GM12878 (cell line): ENCODE data around the gene RPS6KA5. TPM values are rescaled to one million over a fixed set of nuclear protein-coding genes. Genes with fewer than 3 reads are reported as not detected.

Source experiments
- ATAC-seq: fragments of 200-7000 bp; cut with Tn5 transposase; 3 replicates; pipeline ENCODE4 v1.9.1; 2020; ENCODE audit warnings: mild to moderate bottlenecking, moderate library complexity
- BruUV-seq: library from RNA; stranded (reverse); fragments of 400-500 nt; replicated peaks from 2 replicates; lab custom pipeline; 2021; lab: Mats Ljungman, UMichigan
- CTCF ChIA-PET: fragments of 300-600 bp; sonication (Branson Sonifier 250); formaldehyde crosslinking; extraction: SDS; loops from one replicate; lab custom pipeline; 2021; ENCODE audit warnings: inconsistent platforms; lab: Yijun Ruan, JAX
- POLR2A ChIA-PET: fragments of 350-600 bp; formaldehyde crosslinking; extraction: SDS; loops from one replicate; lab custom pipeline; 2021; ENCODE audit warnings: inconsistent platforms; lab: Charles Lee
- RAD21 ChIA-PET: fragments of 300-600 bp; sonication (Branson Sonifier 250); formaldehyde crosslinking; loops from one replicate; lab custom pipeline; 2023; ENCODE audit warnings: antibody characterized with exemption; ENCODE audit not compliant: unreplicated experiment; lab: Charles Lee
- SMC1A ChIA-PET: fragments of 300-600 bp; sonication (Branson Sonifier 250); formaldehyde crosslinking; loops from one replicate; lab custom pipeline; 2023; ENCODE audit not compliant: unreplicated experiment, uncharacterized antibody; lab: Charles Lee
- DNase-seq: peaks from one replicate; pipeline ENCODE4 v3.0.0-alpha.2; 2011; ENCODE audit warnings: low read depth, low spot score
- FAIRE-seq: peaks from 3 replicates; lab custom pipeline; 2011; peaks lifted over from hg19 to GRCh38; lab: Jason Lieb, UNC
- H2AFZ ChIP-seq: 2 replicates; pipeline ENCODE4 v1.6.0; 2011; ENCODE audit warnings: low read depth, low read length, control low read depth; ENCODE audit not compliant: control insufficient read depth
- H3K27ac ChIP-seq: 2 replicates; pipeline ENCODE4 v1.5.1; 2011; ENCODE audit warnings: control low read depth; ENCODE audit not compliant: control insufficient read depth, insufficient read depth
- H3K27me3 ChIP-seq, 2 experiments: replicated peaks in 1 of 2; 2 replicates each; pipeline versions ENCODE4 v1.6.0 to v1.6.1; 2011; ENCODE audit warnings: low read length in 1 of 2; ENCODE audit not compliant: control insufficient read depth in 2 of 2, insufficient read depth in 2 of 2
- H3K36me3 ChIP-seq, 2 experiments: 2 replicates each; pipeline ENCODE4 v1.5.1; 2011; ENCODE audit warnings: low read length in 1 of 2; ENCODE audit not compliant: control insufficient read depth in 2 of 2, insufficient read depth in 2 of 2
- H3K4me1 ChIP-seq: 2 replicates; pipeline ENCODE4 v1.6.1; 2011; ENCODE audit warnings: mild to moderate bottlenecking, low read length, moderate library complexity, mixed read lengths; ENCODE audit not compliant: control insufficient read depth, insufficient read depth
- H3K4me2 ChIP-seq: 2 replicates; pipeline ENCODE4 v1.6.0; 2011; ENCODE audit warnings: control low read depth; ENCODE audit not compliant: control insufficient read depth, insufficient read depth
- H3K4me3 ChIP-seq: fragments of 200-600 bp; sonication (generic); 2 replicates; pipeline ENCODE4 v1.5.1; 2016
- H3K79me2 ChIP-seq: 2 replicates; pipeline ENCODE4 v1.6.0; 2011; ENCODE audit warnings: low read length; ENCODE audit not compliant: control insufficient read depth, insufficient read depth
- H3K9ac ChIP-seq: 2 replicates; pipeline ENCODE4 v1.8.0; 2011; ENCODE audit warnings: low read length, control low read depth, mixed read lengths; ENCODE audit not compliant: control insufficient read depth, insufficient read depth
- H3K9me3 ChIP-seq: replicated peaks from 3 replicates; pipeline ENCODE4 v1.5.1; 2011; ENCODE audit warnings: mild to moderate bottlenecking, low read length; ENCODE audit not compliant: control insufficient read depth, insufficient read depth
- H4K20me1 ChIP-seq: 2 replicates; pipeline ENCODE4 v1.6.0; 2011; ENCODE audit not compliant: control insufficient read depth, insufficient read depth
- ASH2L ChIP-seq: fragments of 300-600, 200-600 bp; sonication (generic); IDR thresholded peaks from 2 replicates; pipeline ENCODE4 v1.6.1; 2017; ENCODE audit warnings: low read depth, mild to moderate bottlenecking, borderline replicate concordance
- BACH1 ChIP-seq: fragments of 450-650 bp; IDR thresholded peaks from 2 replicates; pipeline ENCODE4 v1.6.1; 2017; ENCODE audit warnings: mild to moderate bottlenecking, borderline replicate concordance
- HCFC1 ChIP-seq: fragments of 150-350 bp; IDR thresholded peaks from 2 replicates; pipeline ENCODE4 v1.6.1; 2014; ENCODE audit warnings: low read length
- NR2C2 ChIP-seq: IDR thresholded peaks from 2 replicates; pipeline ENCODE4 v1.6.1; 2011; ENCODE audit warnings: borderline replicate concordance, low read depth; ENCODE audit not compliant: control insufficient read depth, insufficient read length
- RCOR1 ChIP-seq: conservative IDR thresholded peaks from 2 replicates; pipeline ENCODE4 v1.6.1; 2012; ENCODE audit warnings: low read depth, low read length, improper control_type of control experiment
- SREBF1 ChIP-seq: IDR thresholded peaks from 2 replicates; pipeline ENCODE4 v1.6.1; 2012; ENCODE audit warnings: mild to moderate bottlenecking, low read length
- STAT3 ChIP-seq: IDR thresholded peaks from 2 replicates; pipeline ENCODE4 v1.6.1; 2011; ENCODE audit warnings: low read depth, low read length, improper control_type of control experiment
- WGBS: methylation state at CpG from one replicate; pipeline ENCODE4 v1.1.6; 2016; ENCODE audit warnings: low lambda C conversion rate; ENCODE audit not compliant: insufficient replicate concordance, insufficient coverage; ENCODE audit errors: missing lambda C conversion rate; 5-methylcytosine and 5-hydroxymethylcytosine counted together
- in situ Hi-C: fragments of 300-500 bp; cut with MboI; formaldehyde crosslinking; loops from 9 replicates; pipeline ENCODE4 v1.14.3; 2018; ENCODE audit warnings: mixed read lengths
- intact Hi-C: fragments of 100-400 bp; cut with micrococcal nuclease; formaldehyde crosslinking; loops from one replicate; pipeline ENCODE4 v1.14.2; 2022; ENCODE audit not compliant: unreplicated experiment
- polyA plus RNA-seq, 11 experiments: library from polyadenylated mRNA; depleted of rRNA in 4 of 11; unstranded in 6 of 11; stranded (reverse) in 5 of 11; fragments of >200 nt; fragmentation: Nextera tagmentation in 4 of 11; fragmentation: Illumina TruSeq in 1 of 11; extraction: Ambion mirVana in 4 of 11; extraction: Trizol in 1 of 11; gene quantifications; 1 replicate in 1 of 11; 2 replicates in 10 of 11; pipeline versions ENCODE4 v1.2.1 to v1.2.3, GENCODE V29; 2011 to 2016; ENCODE audit warnings: inconsistent platforms in 2 of 11, missing spikeins in 2 of 11, low read depth in 1 of 11
- total RNA-seq, 4 experiments: library from RNA; depleted of rRNA in 3 of 4; stranded (reverse); fragments of >200 nt in 3 of 4; fragmentation: Illumina TruSeq in 1 of 4; extraction: Trizol in 1 of 4; gene quantifications; 2 replicates each; pipeline versions ENCODE4 v1.2.1 to v1.2.3, GENCODE V29; 2013 to 2021
- TF ChIP-seq, protein P1 (sequence below): fragments of 450-650 bp; IDR thresholded peaks from 2 replicates; pipeline ENCODE4 v1.6.1; 2017; ENCODE audit warnings: antibody characterized with exemption, mild to moderate bottlenecking, moderate library complexity
- TF ChIP-seq, protein P2 (sequence below): fragments of 450-650 bp; formaldehyde crosslinking; IDR thresholded peaks from 2 replicates; pipeline ENCODE4 v1.5.0; 2022; ENCODE audit warnings: mild to moderate bottlenecking, missing genetic modification characterization

RPS6KA5 gene
- total and polyA plus RNA-seq, 10 of the 15 experiments (the other 5 are each of a cell fraction or from before 2014, with no cell fraction given) = 1.4 to 7.0 (median 3.7) TPM

DNA sequence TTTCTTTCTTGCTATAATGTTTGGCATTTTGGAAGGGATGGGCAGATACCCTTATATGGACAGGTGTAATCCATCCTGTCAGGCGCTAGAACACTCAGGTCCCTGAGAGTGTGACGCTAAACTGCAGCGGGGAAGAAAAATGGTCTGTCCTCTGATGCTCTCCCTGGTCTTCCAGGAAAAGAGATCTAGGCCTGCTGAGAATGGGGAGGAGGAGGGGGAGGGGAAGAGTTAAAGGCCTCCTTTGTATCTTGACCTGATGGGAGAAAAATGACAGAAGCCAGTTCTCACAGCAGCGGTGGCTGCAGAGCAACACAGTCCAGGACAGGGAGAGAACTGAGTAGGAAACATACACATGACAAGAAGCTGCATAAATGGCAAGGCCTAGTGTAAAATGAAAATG, 61.1 kb downstream of the RPS6KA5 start (continued):
- TF ChIP-seq HCFC1 (no peak), NR2C2 (no peak)

DNA sequence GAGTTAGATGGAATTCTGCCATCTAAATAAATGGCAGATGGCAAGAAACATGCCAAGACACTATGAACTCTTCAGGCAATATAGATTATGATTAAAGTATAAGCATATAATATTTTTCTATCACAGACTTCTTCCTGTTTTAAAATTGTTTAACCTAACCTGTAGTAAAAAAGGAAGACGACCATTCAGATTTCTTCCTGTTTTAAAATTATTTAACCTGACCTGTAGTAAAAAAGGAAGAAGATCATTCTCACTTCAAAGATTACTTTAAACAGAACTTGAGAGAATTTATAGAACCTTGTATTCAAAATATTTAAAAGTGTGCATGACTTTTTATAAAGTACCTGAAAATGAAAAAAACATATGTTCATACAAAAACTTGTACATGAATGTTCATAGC, 63.5 kb downstream of the RPS6KA5 start:
- ATAC-seq = no peak
- BruUV-seq = no TSS peak

DNA sequence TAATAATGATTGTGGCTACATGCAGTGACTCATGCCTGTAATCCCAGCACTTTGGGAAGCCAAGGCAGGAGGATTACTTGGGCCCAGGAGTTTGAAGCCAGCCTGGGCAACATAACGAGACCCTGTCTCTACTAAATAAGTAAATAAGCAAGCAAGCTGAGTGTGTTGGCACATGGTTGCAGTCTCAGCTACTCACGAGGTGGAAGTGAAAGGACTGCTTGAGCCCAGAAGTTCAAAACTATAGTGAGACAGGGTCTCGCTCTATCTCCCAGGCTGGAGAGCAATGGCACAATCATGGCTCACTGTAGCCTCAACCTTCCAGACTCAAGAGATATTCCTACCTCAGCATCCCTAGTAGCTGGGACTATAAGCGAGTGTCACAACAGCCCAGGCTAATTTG, 64.7 kb downstream of the RPS6KA5 start:
- RAD21 ChIA-PET = interaction anchor here (0.9 kb wide), 1 partner anchor 65 kb away, joined by 3 read pairs; no protein-coding TSS in a partner anchor
- no peak overlapping the region for H2AFZ ChIP-seq
- no peak overlapping the region for H3K4me3 ChIP-seq
- H3K9me3 ChIP-seq = no peaks in the 10 kb centered on the region
- 0 out of 2 replicates have a peak, but pooled peaks cover 3% of the 10 kb centered on the region for H3K4me1 ChIP-seq
- H3K36me3 ChIP-seq = no peaks in the 10 kb centered on the region; a peak in 1 of 4 replicates
- H4K20me1 ChIP-seq = no peaks in the 10 kb centered on the region
- no peak for DNase-seq
- POLR2A ChIA-PET = no interaction called here
- no peaks in the 10 kb centered on the region for H3K27me3 ChIP-seq
- BruUV-seq = no TSS peak
- SMC1A ChIA-PET = interaction anchor here (0.8 to 1.3 kb wide), 5 partner anchors 13 to 178 kb away, joined by 3 to 4 read pairs (median 3); no protein-coding TSS in a partner anchor
- in situ Hi-C loops = no loop called here
- H3K27ac ChIP-seq = no peak overlapping the region
- no peaks in the 10 kb centered on the region for H3K79me2 ChIP-seq
- no peak for FAIRE-seq
- 87% methylated on average over 4 of the region's 4 CpGs for WGBS
- H3K4me2 ChIP-seq = no peak overlapping the region; the same call in 1 of the 2 replicates
- CTCF ChIA-PET = interaction anchor here (0.6 to 1.1 kb wide), 5 partner anchors 9 to 177 kb away, joined by 3 to 6 read pairs (median 4); no protein-coding TSS in a partner anchor
- no peak for ATAC-seq
- H3K9ac ChIP-seq = no peak overlapping the region
- intact Hi-C loops = no loop called here
- TF ChIP-seq, protein P1, sequence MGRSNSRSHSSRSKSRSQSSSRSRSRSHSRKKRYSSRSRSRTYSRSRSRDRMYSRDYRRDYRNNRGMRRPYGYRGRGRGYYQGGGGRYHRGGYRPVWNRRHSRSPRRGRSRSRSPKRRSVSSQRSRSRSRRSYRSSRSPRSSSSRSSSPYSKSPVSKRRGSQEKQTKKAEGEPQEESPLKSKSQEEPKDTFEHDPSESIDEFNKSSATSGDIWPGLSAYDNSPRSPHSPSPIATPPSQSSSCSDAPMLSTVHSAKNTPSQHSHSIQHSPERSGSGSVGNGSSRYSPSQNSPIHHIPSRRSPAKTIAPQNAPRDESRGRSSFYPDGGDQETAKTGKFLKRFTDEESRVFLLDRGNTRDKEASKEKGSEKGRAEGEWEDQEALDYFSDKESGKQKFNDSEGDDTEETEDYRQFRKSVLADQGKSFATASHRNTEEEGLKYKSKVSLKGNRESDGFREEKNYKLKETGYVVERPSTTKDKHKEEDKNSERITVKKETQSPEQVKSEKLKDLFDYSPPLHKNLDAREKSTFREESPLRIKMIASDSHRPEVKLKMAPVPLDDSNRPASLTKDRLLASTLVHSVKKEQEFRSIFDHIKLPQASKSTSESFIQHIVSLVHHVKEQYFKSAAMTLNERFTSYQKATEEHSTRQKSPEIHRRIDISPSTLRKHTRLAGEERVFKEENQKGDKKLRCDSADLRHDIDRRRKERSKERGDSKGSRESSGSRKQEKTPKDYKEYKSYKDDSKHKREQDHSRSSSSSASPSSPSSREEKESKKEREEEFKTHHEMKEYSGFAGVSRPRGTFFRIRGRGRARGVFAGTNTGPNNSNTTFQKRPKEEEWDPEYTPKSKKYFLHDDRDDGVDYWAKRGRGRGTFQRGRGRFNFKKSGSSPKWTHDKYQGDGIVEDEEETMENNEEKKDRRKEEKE = no peak
- TF ChIP-seq ASH2L (no peak), RCOR1 (no peak)
- TF ChIP-seq, protein P2, sequence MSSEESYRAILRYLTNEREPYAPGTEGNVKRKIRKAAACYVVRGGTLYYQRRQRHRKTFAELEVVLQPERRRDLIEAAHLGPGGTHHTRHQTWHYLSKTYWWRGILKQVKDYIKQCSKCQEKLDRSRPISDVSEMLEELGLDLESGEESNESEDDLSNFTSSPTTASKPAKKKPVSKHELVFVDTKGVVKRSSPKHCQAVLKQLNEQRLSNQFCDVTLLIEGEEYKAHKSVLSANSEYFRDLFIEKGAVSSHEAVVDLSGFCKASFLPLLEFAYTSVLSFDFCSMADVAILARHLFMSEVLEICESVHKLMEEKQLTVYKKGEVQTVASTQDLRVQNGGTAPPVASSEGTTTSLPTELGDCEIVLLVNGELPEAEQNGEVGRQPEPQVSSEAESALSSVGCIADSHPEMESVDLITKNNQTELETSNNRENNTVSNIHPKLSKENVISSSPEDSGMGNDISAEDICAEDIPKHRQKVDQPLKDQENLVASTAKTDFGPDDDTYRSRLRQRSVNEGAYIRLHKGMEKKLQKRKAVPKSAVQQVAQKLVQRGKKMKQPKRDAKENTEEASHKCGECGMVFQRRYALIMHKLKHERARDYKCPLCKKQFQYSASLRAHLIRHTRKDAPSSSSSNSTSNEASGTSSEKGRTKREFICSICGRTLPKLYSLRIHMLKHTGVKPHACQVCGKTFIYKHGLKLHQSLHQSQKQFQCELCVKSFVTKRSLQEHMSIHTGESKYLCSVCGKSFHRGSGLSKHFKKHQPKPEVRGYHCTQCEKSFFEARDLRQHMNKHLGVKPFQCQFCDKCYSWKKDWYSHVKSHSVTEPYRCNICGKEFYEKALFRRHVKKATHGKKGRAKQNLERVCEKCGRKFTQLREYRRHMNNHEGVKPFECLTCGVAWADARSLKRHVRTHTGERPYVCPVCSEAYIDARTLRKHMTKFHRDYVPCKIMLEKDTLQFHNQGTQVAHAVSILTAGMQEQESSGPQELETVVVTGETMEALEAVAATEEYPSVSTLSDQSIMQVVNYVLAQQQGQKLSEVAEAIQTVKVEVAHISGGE (CRISPR knock-in tag) = no peak

More for the DNA sequence above, 63.5 kb downstream of the RPS6KA5 start:
- Histone ChIP-seq H3K9me3 (no peaks in the 10 kb centered on the region), H3K9ac (no peak overlapping the region), H3K27ac (no peak overlapping the region), H3K4me2 (no peak overlapping the region), H3K79me2 (no peaks in the 10 kb centered on the region), H3K27me3 (no peaks in the 10 kb centered on the region), H2AFZ (no peak overlapping the region), H4K20me1 (no peaks in the 10 kb centered on the region), H3K4me3 (no peak overlapping the region), H3K36me3 (no peaks in the 10 kb centered on the region; a peak in 1 of 4 replicates), H3K4me1 (0 out of 2 replicates have a peak, but pooled peaks cover 3% of the 10 kb centered on the region)
- 0% methylated on average over 1 of the region's 1 CpG for WGBS
- POLR2A ChIA-PET = no interaction called here
- no peak for TF ChIP-seq STAT3
- no peak for TF ChIP-seq SREBF1
- no peak for TF ChIP-seq BACH1
- no peak for TF ChIP-seq ASH2L
- RAD21 ChIA-PET = interaction anchor here (0.9 kb wide), 1 partner anchor 64 kb away, joined by 3 read pairs; no protein-coding TSS in a partner anchor
- FAIRE-seq (no peak), DNase-seq (no peak)
- intact Hi-C loops = no loop called here
- SMC1A ChIA-PET = no interaction called here
- in situ Hi-C loops = no loop called here
- CTCF ChIA-PET = no interaction called here
